ENCODE results near the gene SLC19A1.

The SLC19A1 gene

GRCh38 chr21:45468051-45468970 is 73.9 kb downstream of the SLC19A1 start:
- DNase-seq (ENCODE audit: low read depth, low spot score): no peak

- DNase-seq (ENCODE audit: low read depth, low spot score): no peak
Observed at GRCh38 chr21:45467221-45467779, 74.9 kb downstream of the SLC19A1 start.

GRCh38 chr21:45466330-45467220 is 75.7 kb downstream of the SLC19A1 start:
- DNase-seq (ENCODE audit: low read depth, low spot score): no peak

GRCh38 chr21:45465611-45466329 is 76.5 kb downstream of the SLC19A1 start:
- no peak for DNase-seq (ENCODE audit: low read depth, low spot score)

- DNase-seq (ENCODE audit: low read depth, low spot score): no peak
Observed at GRCh38 chr21:45465105-45465504, 77.1 kb downstream of the SLC19A1 start.

GRCh38 chr21:45464309-45464708 is 77.9 kb downstream of the SLC19A1 start:
- no peak for DNase-seq (ENCODE audit: low read depth, low spot score)

GRCh38 chr21:45463871-45464270 is 78.4 kb downstream of the SLC19A1 start:
- no peak for DNase-seq (ENCODE audit: low read depth, low spot score)

- no peak for DNase-seq (ENCODE audit: low read depth, low spot score)
Observed at GRCh38 chr21:45461806-45462341, 80.4 kb downstream of the SLC19A1 start.

GRCh38 chr21:45461369-45461750 is 80.9 kb downstream of the SLC19A1 start:
- no peak for DNase-seq (ENCODE audit: low read depth, low spot score)

- no peak for DNase-seq (ENCODE audit: low read depth, low spot score)
Observed at GRCh38 chr21:45460611-45461368, 81.5 kb downstream of the SLC19A1 start.

- DNase-seq (ENCODE audit: low read depth, low spot score): no peak
Observed at GRCh38 chr21:45460011-45460565, 82.2 kb downstream of the SLC19A1 start.

- DNase-seq (ENCODE audit: low read depth, low spot score): no peak
Observed at GRCh38 chr21:45459171-45460010, 82.8 kb downstream of the SLC19A1 start.

- DNase-seq (ENCODE audit: low read depth, low spot score): no peak
Observed at GRCh38 chr21:45458281-45459170, 83.7 kb downstream of the SLC19A1 start.

GRCh38 chr21:45457832-45458172 is 84.4 kb downstream of the SLC19A1 start:
- no peak for DNase-seq (ENCODE audit: low read depth, low spot score)

GRCh38 chr21:45457161-45457831 is 84.9 kb downstream of the SLC19A1 start:
- DNase-seq (ENCODE audit: low read depth, low spot score): no peak

GRCh38 chr21:45456584-45457160 is 85.6 kb downstream of the SLC19A1 start:
- no peak for DNase-seq (ENCODE audit: low read depth, low spot score)
